Stimulated activated CD4-positive, alpha-beta T cell treated with anti-CD3 and anti-CD28 coated beads, Interleukin-4, amount 100 ng/mL, for 48 hours (primary cell): ENCODE measurements around the gene NTSR1.

ENCODE experiments used
- DNase-seq, 2 donors: peaks; one replicate each; pipeline ENCODE4 v3.0.0-alpha.2; 2020; ENCODE audit warnings: low read depth in 2 of 2

NTSR1 gene

DNA sequence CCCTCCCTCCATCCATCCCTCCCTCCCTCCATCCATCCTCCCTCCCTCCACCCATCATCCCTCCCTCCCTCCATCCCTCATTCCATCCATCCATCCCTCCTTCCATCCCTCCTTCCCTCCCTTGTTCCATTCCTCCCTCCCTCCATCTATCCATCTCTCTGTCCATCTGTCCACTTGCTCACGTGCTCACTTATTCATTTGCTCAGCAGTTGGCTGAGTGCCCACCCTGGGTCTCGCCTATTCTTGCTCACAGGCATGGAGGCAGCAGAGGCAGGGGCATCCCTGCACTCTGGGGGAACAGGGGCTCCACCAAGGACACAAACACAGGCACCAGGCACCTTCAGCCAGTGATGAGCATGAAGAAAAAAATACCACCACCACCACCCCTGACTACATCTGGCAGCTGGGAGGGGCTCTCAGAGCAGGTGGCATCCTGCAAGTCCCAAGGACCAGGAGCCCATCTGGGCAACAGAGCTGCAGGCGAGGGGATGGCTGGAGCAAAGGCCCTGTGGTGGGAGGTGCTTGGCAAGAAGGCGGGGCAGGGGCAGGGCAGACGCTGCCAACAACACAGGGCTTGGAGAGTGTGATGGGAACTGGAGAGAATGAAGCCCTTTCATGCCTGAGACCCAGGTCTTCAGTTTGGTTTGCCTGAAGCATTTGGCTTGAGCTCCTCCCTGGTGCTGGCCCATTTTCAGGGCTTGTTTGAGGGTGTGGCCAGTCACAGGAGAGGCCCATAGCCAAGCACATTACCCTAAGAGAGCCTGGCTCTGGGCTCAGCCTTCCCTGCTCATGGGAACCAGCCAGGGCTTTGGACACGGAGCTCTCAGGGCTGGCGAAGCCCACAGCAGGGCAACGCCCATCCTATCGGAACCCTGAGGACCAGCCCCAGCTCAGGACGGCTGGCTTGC is 47.4 kb downstream of the NTSR1 start:
- no peak for DNase-seq

DNA sequence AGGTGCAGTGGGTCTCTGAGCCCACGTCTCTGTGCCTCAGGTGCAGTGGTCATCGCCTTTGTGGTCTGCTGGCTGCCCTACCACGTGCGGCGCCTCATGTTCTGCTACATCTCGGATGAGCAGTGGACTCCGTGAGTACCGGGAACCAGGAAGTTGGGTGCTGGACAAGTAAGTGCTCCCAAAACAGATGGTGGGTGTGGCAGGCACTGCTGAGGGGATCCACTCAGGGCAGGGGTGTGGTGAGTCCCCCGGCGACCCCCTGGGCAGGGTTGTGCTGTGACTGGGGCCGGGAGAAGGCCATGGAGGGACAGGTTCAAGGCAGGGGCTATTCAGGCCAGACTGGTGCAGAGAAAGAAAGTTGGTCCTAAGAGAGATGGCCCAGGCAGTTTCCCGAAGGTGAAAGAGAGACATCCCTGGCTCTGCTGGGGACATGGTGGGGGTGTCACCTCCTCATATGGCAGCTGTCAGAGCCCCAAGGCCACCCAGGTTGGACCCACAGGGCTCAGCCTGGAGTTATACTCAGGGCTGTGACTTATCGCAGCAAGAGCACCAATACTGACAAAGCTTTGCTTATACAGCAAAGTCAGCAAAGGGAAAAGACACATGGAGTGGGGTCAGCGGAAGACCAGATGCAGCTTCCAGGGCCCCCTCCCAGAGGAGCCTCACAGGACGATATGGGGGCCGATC is 49.7 kb downstream of the NTSR1 start:
- DNase-seq, result no peak

DNA sequence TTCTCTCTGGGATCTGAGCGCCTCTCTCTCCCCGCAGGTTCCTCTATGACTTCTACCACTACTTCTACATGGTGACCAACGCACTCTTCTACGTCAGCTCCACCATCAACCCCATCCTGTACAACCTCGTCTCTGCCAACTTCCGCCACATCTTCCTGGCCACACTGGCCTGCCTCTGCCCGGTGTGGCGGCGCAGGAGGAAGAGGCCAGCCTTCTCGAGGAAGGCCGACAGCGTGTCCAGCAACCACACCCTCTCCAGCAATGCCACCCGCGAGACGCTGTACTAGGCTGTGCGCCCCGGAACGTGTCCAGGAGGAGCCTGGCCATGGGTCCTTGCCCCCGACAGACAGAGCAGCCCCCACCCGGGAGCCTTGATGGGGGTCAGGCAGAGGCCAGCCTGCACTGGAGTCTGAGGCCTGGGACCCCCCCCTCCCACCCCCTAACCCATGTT is 51.4 kb downstream of the NTSR1 start:
- no peak for DNase-seq

DNA sequence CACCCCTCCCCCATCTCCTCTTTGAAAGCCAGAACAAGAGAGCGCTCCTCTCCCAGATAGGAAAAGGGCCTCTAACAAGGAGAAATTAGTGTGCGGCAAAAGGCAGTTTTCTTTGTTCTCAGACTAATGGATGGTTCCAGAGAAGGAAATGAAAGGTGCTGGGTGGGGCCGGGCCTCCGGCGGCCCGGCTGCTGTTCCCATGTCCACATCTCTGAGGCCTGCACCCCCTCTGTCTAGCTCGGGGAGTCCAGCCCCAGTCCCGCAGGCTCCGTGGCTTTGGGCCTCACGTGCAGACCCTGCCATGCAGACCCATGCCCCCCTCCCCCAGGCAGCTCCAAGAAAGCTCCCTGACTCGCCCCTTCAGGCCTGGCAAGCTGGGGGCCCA is 51.8 kb downstream of the NTSR1 start:
- DNase-seq, result no peak

DNA sequence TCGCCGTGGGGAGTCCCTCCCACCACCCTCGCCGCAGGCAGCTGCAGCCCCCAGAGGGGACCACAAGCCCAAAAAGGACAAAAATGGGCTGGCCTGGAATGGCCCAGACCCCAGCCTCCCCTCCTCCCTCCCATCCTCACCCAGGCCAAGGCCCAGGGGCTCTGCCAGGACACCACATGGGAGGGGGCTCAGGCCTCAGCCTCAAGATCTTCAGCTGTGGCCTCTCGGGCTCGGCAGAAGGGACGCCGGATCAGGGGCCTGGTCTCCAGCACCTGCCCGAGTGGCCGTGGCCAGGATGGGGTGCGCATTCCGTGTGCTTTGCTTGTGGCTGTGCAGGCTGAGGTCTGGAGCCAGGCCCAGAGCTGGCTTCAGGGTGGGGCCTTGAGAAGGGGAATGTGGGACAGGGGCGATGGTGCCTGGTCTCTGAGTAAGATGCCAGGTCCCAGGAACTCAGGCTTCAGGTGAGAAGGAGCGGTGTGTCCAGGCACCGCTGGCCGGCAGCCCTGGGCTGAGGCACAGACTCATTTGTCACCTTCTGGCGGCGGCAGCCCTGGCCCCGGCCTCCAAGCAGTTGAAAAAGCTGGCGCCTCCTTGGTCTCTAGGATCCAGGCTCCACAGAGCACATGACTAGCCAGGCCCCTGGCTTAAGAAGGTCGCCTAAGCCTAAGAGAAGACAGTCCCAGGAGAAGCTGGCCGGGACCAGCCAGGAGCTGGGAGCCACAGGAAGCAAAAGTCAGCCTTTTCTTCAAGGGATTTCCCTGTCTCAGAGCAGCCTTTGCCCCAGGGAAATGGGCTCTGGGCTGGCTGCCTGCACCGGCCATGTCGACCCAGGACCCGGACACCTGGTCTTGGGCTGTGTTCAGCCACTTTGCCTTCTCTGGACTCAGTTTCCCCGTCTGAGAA is 52.5 kb downstream of the NTSR1 start:
- DNase-seq, result no peak

DNA sequence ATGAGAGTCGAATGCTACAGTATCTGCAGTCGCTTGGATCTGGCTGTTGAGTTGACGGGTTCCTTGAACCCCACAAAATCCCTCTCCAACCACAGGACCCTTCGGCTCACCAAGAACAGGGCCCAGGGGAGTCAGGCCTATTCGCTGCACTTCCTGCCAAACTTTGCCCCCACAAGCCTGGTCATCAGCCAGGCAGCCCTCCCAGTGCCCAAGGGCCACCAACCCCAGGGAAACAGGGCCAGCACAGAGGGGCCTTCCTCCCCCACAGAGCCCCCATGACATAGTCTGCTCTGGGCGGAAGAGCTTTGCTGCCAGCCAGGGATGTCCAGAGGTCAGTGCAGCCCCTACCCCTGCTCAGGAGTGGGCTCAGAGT is 53.1 kb downstream of the NTSR1 start:
- DNase-seq, result no peak

DNA sequence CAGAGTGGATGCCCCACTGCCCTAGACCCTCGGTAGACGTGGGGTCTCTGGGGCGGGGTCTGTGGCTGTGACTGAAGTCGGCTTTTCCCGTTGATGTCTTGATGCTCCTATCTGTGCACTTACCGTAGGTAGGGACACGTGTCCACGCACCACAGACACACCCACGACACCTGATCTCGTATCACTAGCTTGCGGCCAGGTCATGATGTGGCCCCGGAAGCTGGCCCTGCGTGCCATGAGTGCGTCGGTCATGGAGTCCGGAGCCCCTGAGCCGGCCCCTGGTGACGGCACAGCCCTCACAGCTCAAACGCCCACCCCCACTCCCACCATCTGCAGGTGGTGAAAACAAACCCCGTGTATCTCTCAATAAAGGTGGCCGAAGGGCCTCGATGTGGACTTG is 53.7 kb downstream of the NTSR1 start:
- no peak for DNase-seq

DNA sequence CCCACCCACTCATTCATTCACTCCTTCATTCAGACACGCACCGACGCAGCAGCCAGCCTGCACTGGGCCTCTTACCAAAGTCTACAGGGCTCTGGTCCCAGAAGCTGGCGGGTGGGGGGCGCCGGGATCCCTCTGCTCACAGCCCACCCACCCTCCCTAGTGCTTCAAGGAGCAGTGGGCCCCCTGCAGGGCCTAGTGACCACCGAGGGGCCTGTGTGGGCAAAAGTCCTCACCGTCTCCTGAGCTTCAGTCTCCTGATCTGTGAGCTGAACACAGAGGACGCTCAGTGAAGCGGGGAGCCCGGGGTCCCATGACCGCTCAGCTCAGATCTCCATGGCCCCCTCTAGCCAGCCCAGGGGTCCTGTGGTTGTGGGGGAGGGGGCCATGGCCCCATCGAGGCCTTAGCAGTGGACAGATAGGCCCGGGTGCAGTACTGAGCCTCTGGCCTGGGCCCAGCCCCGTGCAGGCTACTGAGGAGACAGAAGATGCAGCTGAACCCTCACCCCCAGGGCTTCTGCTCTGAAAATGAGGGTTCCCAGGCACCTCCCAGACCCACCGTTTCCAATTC is 54.2 kb downstream of the NTSR1 start:
- DNase-seq, result no peak

DNA sequence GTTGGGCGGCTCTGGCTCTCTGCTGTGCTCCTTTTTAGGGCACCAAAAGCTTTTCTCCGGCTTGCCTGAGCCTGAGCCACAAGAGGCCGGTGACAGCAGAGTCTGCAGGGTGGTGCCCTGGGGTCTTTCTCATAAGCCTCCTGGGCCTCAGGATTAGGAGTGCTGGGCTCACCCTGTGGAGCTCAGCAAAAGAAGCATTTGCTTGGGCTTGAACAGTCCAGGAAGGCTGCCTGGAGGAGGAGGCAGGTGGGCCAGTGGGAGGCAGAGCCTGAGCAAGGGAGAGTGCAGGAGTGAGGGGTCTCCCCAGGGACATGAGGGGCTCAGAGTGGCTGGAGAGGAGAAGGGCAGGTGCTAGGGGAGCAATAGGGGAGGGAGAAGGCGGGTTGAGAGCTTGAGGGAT is 54.8 kb downstream of the NTSR1 start:
- DNase-seq, result no peak

DNA sequence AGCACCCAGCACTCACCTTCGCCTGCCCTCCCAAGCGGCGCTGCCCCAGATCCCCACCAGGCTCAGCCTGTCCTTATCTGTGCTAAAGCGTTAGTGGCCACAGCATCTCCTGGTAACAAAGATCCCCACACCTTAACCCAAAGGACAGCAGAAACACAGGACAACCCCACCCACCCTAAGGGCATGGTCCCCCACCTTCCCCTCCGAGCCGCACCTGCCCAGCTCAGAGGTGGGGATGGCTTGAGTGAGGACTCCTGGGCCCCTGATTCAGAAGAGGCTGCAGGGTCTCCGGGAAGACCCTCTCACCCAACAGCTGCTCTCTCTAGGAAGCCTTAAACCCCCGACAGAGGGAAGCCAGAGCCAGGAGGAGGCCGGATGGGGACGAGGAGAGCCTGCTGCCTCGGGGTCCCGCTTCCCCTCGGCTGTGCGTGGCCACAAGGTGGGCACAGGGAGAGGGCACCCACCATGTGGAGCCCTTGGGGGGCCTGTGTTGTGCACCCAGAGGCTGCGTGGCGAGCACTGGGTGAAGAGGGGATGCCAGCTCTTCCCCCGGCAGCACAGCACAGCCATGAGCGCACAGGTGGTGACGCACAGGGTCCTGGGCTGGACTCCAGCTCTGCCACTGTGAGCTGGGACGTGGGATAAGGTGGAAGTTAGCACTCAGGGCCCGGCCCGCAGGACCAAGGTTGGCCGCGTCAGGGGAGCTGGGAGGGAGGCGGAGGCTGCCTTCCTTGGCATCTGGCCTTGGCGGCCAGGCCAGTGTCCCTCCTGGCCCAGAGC is 55.7 kb downstream of the NTSR1 start:
- no peak for DNase-seq

DNA sequence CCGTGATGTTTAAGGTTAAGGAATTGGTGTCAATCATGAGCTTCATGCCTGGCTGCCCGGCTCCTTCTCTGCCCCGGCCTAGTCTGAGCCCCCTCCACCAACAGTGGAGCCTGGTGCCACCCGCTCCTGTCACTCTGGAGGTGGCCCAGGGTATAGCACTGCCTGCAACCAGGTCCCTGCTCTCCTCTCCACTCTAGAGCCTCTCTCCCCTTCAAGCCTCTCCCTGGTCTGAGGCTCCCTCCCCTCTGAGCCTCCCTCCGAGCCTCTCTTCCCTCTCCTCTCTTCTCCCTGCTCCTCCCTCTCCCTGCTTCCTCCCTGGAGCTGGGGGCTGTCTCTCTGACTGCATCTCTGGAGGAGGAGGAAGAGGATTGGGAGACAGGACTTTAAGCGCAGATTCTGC is 56.4 kb downstream of the NTSR1 start:
- no peak for DNase-seq

DNA sequence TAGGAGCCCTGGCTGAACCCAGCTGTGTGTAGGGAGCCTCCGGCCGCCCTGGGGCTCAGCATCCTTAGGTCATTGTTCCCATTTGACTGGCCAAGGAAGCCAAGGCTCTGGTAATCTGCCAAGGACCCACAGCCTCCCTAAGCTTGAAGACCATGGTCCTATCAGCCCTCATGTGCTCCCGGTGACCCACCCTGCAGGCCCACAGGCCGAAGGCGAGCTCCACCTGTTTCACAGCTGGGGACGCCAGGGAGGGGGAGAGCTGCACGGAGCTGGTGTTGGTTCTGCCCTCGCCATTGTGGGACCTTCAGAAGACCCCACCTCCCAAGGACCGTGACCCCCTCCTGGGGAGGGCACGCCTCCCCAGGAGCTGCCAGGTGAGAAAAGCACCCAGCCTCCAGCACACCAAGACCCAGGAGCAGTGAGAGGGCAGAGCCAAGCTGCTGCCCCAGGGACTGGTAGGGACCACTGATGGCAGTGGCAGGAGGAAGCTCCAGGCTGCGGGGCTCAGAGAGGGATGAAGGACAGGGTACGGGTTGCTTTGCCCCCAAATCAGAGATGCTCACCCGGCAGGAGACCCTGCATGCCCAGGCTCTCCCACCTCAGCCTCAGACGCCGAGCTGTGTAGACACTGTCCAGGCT is 56.9 kb downstream of the NTSR1 start:
- DNase-seq, result no peak

DNA sequence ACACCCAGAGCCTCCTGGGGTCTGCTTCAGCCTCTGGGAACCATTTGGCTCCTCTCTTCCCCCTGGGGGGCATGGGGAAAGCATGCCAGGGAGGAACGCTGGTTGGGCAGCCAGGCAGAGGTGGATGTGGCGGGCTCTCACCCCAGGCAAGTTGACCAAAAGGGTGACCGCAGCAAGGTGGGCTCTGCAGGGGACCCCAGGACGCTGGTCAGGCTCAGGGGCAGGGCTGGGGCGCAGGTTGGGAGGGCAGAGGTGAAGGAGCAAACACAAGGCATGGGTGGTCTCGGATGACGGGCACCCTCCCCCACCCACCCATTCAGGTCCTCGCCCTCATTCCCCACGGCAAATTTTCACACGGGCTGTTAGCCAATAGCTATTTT is 57.4 kb downstream of the NTSR1 start:
- no peak for DNase-seq

DNA sequence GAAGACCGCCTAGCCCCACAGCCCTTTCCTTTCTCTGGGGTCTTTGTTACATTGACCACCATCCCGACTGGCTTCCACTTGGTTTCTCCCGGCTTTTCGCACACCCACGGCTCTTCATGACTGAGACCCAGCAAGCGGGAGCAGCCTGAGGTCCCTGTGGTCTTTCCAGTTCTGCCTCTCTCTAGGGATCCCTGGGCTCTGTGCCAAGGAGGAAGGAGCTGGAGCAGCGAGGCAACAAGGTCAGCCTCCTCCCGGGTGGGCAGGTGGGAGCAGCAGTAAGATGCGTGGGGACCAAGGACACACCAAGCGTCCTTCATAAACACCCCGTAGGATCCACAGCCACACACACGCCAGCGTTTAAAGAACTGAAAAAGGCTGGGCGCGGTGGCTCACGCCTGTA is 58.1 kb downstream of the NTSR1 start:
- no peak for DNase-seq

DNA sequence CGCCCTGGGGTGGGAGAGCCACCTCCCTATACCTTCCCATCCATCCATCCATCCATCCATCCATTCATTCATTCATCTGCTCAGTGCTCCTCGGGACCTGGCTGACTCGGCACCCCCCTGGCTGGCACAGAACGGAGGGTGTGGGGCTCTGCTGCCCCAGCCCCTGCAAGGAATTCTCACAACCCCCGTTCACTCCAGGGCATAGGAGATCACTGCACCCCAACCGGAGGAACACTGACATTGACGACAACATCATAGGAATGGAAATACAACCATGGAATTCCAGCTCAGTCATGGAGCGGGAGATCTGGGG is 59.6 kb downstream of the NTSR1 start:
- DNase-seq, result no peak

DNA sequence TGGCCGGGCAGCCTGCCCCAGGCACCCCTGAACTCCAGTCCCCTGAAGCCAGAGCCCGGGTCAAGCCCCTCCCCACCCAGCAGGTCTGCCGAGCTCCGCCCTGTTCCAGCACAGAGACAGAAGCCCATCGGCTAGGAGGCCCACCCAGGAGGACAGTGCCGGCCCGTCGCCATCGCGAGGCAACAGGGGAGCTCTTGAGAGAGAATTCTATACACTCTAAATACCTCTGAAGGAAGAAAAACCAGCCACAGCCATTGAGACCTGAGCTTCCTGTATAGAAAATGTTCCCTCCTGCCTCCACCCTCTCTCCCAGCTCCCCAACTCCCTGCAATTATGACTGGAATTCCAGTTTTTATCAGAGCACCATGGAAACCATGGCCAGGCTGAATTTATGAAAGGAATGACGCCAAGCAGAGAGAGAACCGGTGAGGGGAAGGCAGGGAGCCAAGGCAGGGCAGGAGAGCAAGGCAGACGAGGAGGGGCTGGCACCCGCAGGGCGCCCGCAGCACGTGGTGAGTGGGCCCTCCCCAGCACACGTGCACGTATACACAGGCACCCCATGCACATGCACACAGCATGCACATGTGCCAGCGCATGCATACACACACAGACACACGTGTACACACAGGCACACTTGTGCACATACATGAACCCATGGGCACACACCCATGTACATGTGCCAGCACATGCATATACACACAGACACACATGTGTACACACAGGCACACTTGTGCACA is 60.1 kb downstream of the NTSR1 start:
- no peak for DNase-seq

DNA sequence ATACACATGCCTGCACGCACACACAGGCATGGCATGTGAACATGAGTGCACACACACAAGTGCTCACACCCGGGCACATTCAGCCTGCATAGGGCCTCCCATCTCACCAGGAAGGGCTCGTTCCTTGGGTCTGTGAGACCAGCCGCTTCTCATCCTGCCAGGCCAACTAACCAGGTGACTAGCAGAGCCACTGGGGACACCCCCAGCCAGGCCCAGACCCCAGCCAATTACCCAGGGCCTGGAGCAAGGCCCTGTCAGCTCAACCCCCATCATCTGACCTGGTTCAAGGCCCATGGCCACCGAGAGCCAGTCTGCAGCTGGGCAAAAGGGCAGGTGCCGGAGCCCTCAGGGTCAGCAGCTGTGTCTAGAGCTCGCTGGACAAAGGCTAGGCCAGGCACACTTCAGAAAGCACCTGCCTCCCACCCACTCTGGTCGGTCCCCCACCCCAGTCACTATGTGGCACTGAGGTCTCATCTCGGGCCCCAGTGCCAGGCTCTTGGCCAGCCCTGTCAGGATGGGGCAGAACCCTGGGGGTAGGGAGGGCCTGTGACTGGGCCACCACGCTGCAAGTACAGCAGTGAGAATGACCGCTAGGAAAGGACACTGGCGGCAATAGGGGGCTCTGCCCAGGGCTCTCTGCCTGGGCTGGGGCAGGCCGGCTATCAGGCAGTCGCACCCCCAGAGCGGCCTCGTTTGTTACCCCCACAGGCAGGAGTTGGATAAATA is 60.9 kb downstream of the NTSR1 start:
- no peak for DNase-seq

DNA sequence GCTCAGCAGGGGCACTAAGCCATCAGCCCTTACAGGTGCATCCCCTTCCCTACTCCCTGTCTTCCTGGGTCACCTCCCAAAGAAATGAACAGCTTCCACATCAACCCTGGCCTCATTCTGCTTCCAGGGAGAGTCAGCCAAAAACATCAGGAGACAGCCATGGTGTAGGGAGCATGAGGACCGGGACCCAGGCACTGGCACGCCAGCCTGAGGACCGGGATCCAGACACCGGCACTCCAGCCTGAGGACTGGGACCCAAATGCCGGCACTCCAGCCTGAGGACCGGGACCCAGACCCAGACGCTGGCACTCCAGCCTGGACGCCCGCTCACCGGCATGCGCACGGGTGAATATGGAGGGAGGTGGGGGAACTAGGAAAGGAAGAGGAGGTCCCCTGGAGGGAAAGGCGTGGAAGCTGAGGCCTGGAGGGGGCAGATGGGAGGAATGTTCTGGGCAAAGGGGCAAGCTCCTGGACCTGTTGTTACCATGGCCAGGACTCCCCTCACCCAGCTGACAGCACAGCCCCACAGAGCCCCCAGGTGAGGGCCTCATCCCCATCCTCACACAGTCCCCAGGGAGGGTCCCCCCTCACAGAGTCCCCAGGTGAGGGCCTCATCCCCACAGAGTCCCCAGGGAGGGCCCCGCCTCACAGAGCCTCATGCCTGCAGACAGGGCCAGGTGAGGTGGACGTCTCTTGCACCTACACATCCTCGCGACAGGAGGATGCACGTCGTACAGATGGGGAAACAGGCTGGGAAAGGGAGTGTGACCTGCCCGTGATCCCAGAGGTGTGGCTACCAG is 61.7 kb downstream of the NTSR1 start:
- DNase-seq, result no peak

DNA sequence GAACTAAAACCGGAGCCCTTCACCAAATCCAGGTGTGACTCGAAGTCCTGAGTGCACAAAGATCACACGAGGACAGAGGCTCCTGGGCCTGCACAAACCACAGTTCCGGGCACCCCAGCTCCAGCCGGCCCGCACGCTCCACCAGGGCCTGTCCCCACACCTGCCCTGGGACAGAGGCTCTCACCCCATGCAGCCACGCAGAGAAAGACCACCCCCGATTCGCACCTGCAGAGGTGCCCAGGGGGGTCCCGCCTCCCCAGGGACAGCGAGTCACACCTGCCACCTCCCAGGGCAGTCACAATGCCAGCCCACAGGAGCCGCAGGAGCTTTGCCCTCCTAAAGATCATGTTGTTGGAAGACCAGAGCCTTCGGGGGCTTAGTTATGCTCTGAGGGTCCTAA is 62.3 kb downstream of the NTSR1 start:
- no peak for DNase-seq
